ENCODE measurements around the gene UMAD1.

Gene UMAD1

GRCh38 chr7:7720750-7721621, 80.4 kb downstream of the UMAD1 start (continued):
- TF ChIP-seq CREB5 (CRISPR knock-in tag; IDR thresholded peaks at IDR 0.05; ENCODE audit: low read depth) = no peak

- ATAC-seq = no peak
- no peak for TF ChIP-seq ZNF8 (CRISPR knock-in tag; IDR thresholded peaks at IDR 0.05)
- TF ChIP-seq PATZ1 (CRISPR knock-in tag; IDR thresholded peaks at IDR 0.05; ENCODE audit: borderline replicate concordance) = no peak
- no peak for TF ChIP-seq ZFP3 (CRISPR knock-in tag; IDR thresholded peaks at IDR 0.05)
- TF ChIP-seq ZNF70 (CRISPR knock-in tag; IDR thresholded peaks at IDR 0.05) = no peak
- TF ChIP-seq PPARA (CRISPR knock-in tag; IDR thresholded peaks at IDR 0.05; ENCODE audit: borderline replicate concordance) = no peak
- no peak for TF ChIP-seq TSHZ2 (CRISPR knock-in tag; IDR thresholded peaks at IDR 0.05)
- TF ChIP-seq ISL1 (CRISPR knock-in tag; IDR thresholded peaks at IDR 0.05) = no peak
- no peak for TF ChIP-seq CREB5 (CRISPR knock-in tag; IDR thresholded peaks at IDR 0.05; ENCODE audit: low read depth)
- TF ChIP-seq POU6F1 (CRISPR knock-in tag; IDR thresholded peaks at IDR 0.05; ENCODE audit: borderline replicate concordance, low read depth) = no peak
- TF ChIP-seq BACH2 (CRISPR knock-in tag; IDR thresholded peaks at IDR 0.05; ENCODE audit: borderline replicate concordance) = no peak
- TF ChIP-seq ARNTL (CRISPR knock-in tag; IDR thresholded peaks at IDR 0.05; ENCODE audit: borderline replicate concordance, low read depth) = no peak
- no peak for TF ChIP-seq ZNF565 (CRISPR knock-in tag; conservative IDR thresholded peaks at IDR 0.05; ENCODE audit: low read depth)
- TF ChIP-seq SNAI2 (CRISPR knock-in tag; IDR thresholded peaks at IDR 0.05) = no peak
- no peak for TF ChIP-seq GLIS3 (CRISPR knock-in tag; IDR thresholded peaks at IDR 0.05)
- no peak for TF ChIP-seq CSRNP3 (CRISPR knock-in tag; IDR thresholded peaks at IDR 0.05)
- TF ChIP-seq OSR1 (CRISPR knock-in tag; IDR thresholded peaks at IDR 0.05) = no peak
- TF ChIP-seq ZFP30 (CRISPR knock-in tag; IDR thresholded peaks at IDR 0.05) = no peak
Measured at GRCh38 chr7:7731732-7732131, 91.2 kb downstream of the UMAD1 start.

- no peak for ATAC-seq
- TF ChIP-seq TOX (CRISPR knock-in tag; IDR thresholded peaks at IDR 0.05; ENCODE audit: borderline replicate concordance) (no peak), ZNF565 (CRISPR knock-in tag; conservative IDR thresholded peaks at IDR 0.05; ENCODE audit: low read depth) (no peak), ZNF70 (CRISPR knock-in tag; IDR thresholded peaks at IDR 0.05) (no peak), ESRRG (CRISPR knock-in tag; IDR thresholded peaks at IDR 0.05) (no peak), ZC3H10 (CRISPR knock-in tag; IDR thresholded peaks at IDR 0.05) (no peak), PATZ1 (CRISPR knock-in tag; IDR thresholded peaks at IDR 0.05; ENCODE audit: borderline replicate concordance) (no peak), ZNF8 (CRISPR knock-in tag; IDR thresholded peaks at IDR 0.05) (no peak), CREB5 (CRISPR knock-in tag; IDR thresholded peaks at IDR 0.05; ENCODE audit: low read depth) (no peak), ARNTL (CRISPR knock-in tag; IDR thresholded peaks at IDR 0.05; ENCODE audit: borderline replicate concordance, low read depth) (no peak)
Measured at GRCh38 chr7:7732621-7733281, 92.2 kb downstream of the UMAD1 start.

All from SK-N-SH treated with all-trans-retinoic acid at 6 μM for 48 hours (cell line).